Activated B cell treated with CpG ODN at 0.5 μM for 24 hours (primary cell): ENCODE data around the gene KIF2C. TPM values are rescaled to one million over a fixed set of nuclear protein-coding genes. Genes with fewer than 3 reads are reported as not detected.
A peak's percentile ranks its signal among the peaks of the same experiment; 100 is the strongest.

Experiments
- ATAC-seq: fragments of 200-7000 bp; cut with Tn5 transposase; one replicate; pipeline ENCODE4 v1.10.0; 2021; ENCODE audit warnings: low read depth, mild to moderate bottlenecking, moderate library complexity
- CTCF ChIA-PET: fragments of 350-600 bp; sonication (Branson Sonifier 250); formaldehyde crosslinking; loops from one replicate; lab custom pipeline; 2021; ENCODE audit warnings: antibody characterized with exemption; lab: Charles Lee
- POLR2A ChIA-PET: fragments of 350-600 bp; sonication (Branson Sonifier 250); formaldehyde crosslinking; loops from one replicate; lab custom pipeline; 2021; ENCODE audit warnings: antibody characterized with exemption; lab: Charles Lee
- DNase-seq: peaks from one replicate; pipeline ENCODE4 v3.0.0; 2022
- H3K27ac Mint-ChIP-seq: one replicate; pipeline ENCODE4 v1.8.0; 2020; ENCODE audit warnings: mixed read lengths
- H3K27me3 Mint-ChIP-seq: one replicate; pipeline ENCODE4 v1.8.0; 2021; ENCODE audit warnings: mixed read lengths
- H3K36me3 Mint-ChIP-seq: one replicate; pipeline ENCODE4 v1.8.0; 2021; ENCODE audit warnings: low read depth, mixed read lengths
- H3K4me1 Mint-ChIP-seq: one replicate; pipeline ENCODE4 v1.8.0; 2021; ENCODE audit warnings: mixed read lengths
- H3K4me3 Mint-ChIP-seq: one replicate; pipeline ENCODE4 v1.8.0; 2020; ENCODE audit warnings: mild to moderate bottlenecking, mixed read lengths
- H3K9me3 Mint-ChIP-seq: one replicate; pipeline ENCODE4 v1.8.0; 2020; ENCODE audit warnings: mixed read lengths
- CTCF ChIP-seq: fragments of 200-600 bp; IDR thresholded peaks from one replicate; pipeline ENCODE4 v1.8.0; 2022; ENCODE audit warnings: antibody characterized with exemption, mild to moderate bottlenecking
- intact Hi-C: fragments of 100-400 bp; cut with micrococcal nuclease; formaldehyde crosslinking; loops from one replicate; pipeline ENCODE4 v1.15.1; 2024
- total RNA-seq: library from RNA; stranded (reverse); gene quantifications from 2 replicates; pipeline ENCODE4 v1.2.3, GENCODE V29; 2022

The KIF2C gene
- total RNA-seq: 1.00 and 1.8 TPM in 2 replicates

GRCh38 chr1:44739307-44740178 is at the start of gene KIF2C:
TSS of gene KIF2C (plus strand) at chr1:44739837. CDS start at chr1:44739933, 96 bp downstream.
- Mint-ChIP-seq H3K27me3 (no peaks in the 10 kb centered on the region), H3K36me3 (peaks cover 5% of the 10 kb centered on the region), H3K27ac (peak within 1 kb of the TSS; percentile 90), H3K4me3 (peak within 1 kb of the TSS; percentile 93), H3K9me3 (no peaks in the 10 kb centered on the region), H3K4me1 (peaks cover 15% of the 10 kb centered on the region)
- TF ChIP-seq CTCF: no peak
- ATAC-seq (peak; percentile 100), DNase-seq (peak; percentile 94)
- POLR2A ChIA-PET: interaction anchor here (0.7 to 3.4 kb wide), 6 partner anchors 9 to 777 kb away, joined by 3 to 21 read pairs (median 7); partner anchors contain the start of genes RNU5D-1 and RPS8
- intact Hi-C loops: loop anchor here (1.0 to 2.0 kb wide), 4 partner anchors 8 to 65 kb away; partner anchors contain the start of genes ARMH1, RNU5D-1, RPS8 and TMEM53
- CTCF ChIA-PET: no interaction called here

- intact Hi-C loops: no loop called here
- ChIA-PET POLR2A (interaction anchor here (0.6 to 2.5 kb wide), 4 partner anchors 28 to 850 kb away, joined by 3 to 12 read pairs (median 8); no protein-coding TSS in a partner anchor), CTCF (interaction anchor here (0.9 kb wide), 1 partner anchor 29 kb away, joined by 3 read pairs; no protein-coding TSS in a partner anchor)
- no peaks in the 10 kb centered on the region for H3K27me3 Mint-ChIP-seq
- no peaks in the 10 kb centered on the region for H3K36me3 Mint-ChIP-seq
- H3K4me1 Mint-ChIP-seq: peaks cover 45% of the 10 kb centered on the region
- ATAC-seq: no peak
- H3K27ac Mint-ChIP-seq: no peak overlapping the region
- TF ChIP-seq CTCF: no peak
- no peak overlapping the region for H3K4me3 Mint-ChIP-seq
- no peaks in the 10 kb centered on the region for H3K9me3 Mint-ChIP-seq
- no peak for DNase-seq
Observed at GRCh38 chr1:44693159-44693558, 46.5 kb upstream of the KIF2C start.

GRCh38 chr1:44693900-44694299 is 45.7 kb upstream of the KIF2C start:
- TF ChIP-seq CTCF: no peak
- DNase-seq (no peak), ATAC-seq (no peak)
- Mint-ChIP-seq H3K36me3 (no peaks in the 10 kb centered on the region), H3K9me3 (no peaks in the 10 kb centered on the region), H3K27me3 (no peaks in the 10 kb centered on the region), H3K27ac (no peak overlapping the region), H3K4me1 (peaks cover 51% of the 10 kb centered on the region), H3K4me3 (no peak overlapping the region)
- intact Hi-C loops: no loop called here
- CTCF ChIA-PET: no interaction called here
- POLR2A ChIA-PET: no interaction called here

GRCh38 chr1:44694863-44695478 is 44.7 kb upstream of the KIF2C start:
- Mint-ChIP-seq H3K27ac (peak overlapping the region; percentile 72), H3K36me3 (no peaks in the 10 kb centered on the region), H3K4me1 (peaks cover 52% of the 10 kb centered on the region), H3K27me3 (no peaks in the 10 kb centered on the region), H3K4me3 (no peak overlapping the region), H3K9me3 (no peaks in the 10 kb centered on the region)
- intact Hi-C loops: no loop called here
- POLR2A ChIA-PET: interaction anchor here (0.6 to 4.4 kb wide), 5 partner anchors 8 to 124 kb away, joined by 4 to 101 read pairs (median 7); partner anchors contain the start of genes ARMH1 and TMEM53
- CTCF ChIA-PET: interaction anchor here (2.7 kb wide), 1 partner anchor 43 kb away, joined by 11 read pairs; no protein-coding TSS in a partner anchor
- TF ChIP-seq CTCF: no peak
- DNase-seq: no peak
- ATAC-seq: peak; percentile 67
